ELF-1 (cell line): ENCODE data around the gene ENTPD1.

ENCODE experiments used
- DNase-seq: peaks from one replicate; pipeline ENCODE4 v3.0.0-alpha.2; 2016; ENCODE audit warnings: low read depth, low spot score

ENTPD1 gene

DNA sequence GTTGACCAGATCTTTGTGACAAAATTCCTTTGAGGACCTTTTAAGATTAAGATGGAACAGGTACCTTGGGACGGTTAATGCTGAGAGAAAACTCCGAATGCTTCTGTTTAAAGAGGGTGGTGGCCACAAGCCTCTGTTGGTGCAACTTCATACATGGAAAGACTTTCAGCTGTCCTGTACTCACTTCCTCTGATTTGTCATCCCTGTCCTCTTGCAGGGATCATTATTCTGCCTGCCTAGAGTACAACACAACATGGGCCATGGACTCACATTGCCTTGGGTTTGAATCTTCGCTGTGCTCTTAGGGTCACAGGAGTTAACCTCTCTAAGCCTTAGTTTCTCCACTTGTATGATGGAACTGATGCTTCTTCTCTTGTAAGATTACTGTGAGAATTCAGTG, 75.1 kb downstream of the ENTPD1 start:
- no peak for DNase-seq

GRCh38 chr10:95831515-95831914, 75.6 kb downstream of the ENTPD1 start:
- no peak for DNase-seq

- DNase-seq: no peak
Measured at GRCh38 chr10:95832216-95833041, 76.5 kb downstream of the ENTPD1 start.

DNA sequence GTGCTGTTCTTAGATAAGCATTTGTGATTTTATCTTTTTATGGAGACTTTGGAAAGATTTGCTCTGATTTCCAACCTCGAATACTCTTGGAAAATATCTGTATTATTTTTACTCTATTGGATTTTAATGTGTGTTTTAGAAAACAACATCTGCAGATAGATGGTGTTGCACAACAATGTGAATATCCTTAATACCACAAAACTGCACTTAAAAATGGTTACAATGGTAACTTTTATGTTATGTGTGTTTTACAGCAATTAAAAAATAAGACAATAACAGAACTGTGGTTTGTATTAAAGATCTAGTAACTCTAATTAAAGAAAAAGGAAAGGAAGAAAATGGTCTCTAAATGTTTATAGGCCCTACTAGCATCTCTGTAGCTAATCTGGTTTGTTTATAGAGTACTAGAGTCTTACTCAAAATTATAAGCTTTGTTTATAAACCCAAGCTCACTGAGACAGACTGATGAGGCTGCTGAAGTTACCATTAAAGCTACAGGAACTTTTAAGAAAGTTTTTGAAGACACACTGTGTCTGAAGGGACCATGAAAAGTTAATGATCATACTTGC, 77.2 kb downstream of the ENTPD1 start:
- no peak for DNase-seq

DNA sequence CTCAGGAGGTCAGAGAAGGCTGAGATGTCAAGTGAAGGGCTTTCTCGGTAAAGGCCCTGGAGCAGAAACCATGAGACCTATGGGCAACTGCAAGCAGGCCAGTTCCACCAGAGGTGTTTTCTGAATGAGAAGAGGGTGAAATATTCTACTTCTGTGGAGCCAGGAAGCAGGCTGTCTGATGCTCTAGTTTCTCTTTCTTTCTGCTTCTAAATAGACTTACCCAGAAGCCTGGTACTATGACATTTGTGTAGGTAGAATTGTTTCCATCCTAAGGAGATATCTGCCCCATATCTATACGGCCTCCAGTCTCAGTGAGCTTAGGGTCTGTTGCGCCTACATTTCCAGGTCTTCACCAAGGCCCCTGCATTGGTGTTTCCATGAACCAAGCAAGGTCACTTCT, 78.4 kb downstream of the ENTPD1 start:
- no peak for DNase-seq

GRCh38 chr10:95835149-95835860, 79.3 kb downstream of the ENTPD1 start:
- DNase-seq: no peak

GRCh38 chr10:95835911-95836310, 79.9 kb downstream of the ENTPD1 start:
- no peak for DNase-seq

- DNase-seq: no peak
Measured at GRCh38 chr10:95836610-95837355, 80.8 kb downstream of the ENTPD1 start.

GRCh38 chr10:95837356-95837776, 81.4 kb downstream of the ENTPD1 start:
- peak; percentile 4 for DNase-seq

GRCh38 chr10:95837783-95838182, 81.8 kb downstream of the ENTPD1 start:
- DNase-seq: no peak

DNA sequence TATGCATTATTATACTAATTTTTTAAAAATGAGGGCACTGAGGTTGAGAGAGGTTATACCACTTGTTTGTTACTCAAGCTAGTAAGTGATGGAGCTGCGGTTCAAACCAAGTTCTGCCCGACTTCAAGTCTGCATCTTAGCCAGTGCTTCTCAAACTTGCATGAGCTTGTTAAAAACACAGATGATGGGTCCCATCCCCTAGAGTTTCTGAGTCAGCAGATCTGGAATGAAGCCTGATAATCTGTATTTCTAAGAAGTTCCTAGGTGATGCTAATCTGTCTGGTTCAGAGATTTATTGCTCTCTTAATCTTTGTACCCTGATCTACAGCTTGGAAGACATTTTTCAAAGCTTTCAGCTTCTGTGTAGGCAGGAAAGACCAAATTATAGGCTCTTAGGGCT, 84.2 kb downstream of the ENTPD1 start:
- DNase-seq: no peak

DNA sequence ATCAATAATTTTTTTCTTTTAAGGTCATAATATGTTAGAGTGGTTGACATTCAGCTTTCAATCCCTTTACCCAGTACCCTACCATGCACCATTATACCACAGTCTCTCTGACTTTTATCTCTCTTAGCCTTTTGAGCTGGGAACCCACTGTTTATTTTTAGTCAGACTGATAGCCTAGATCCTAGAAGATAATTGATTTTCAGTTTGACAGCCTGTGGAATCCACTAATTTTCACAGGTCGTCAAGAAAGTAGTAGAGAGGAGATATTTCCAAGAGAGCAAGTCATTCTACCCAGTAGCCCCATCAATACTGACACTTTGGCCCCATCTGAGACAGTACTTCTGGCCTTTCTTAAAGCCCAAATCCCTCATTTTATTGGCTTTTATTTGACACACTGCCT, 84.7 kb downstream of the ENTPD1 start:
- no peak for DNase-seq

DNA sequence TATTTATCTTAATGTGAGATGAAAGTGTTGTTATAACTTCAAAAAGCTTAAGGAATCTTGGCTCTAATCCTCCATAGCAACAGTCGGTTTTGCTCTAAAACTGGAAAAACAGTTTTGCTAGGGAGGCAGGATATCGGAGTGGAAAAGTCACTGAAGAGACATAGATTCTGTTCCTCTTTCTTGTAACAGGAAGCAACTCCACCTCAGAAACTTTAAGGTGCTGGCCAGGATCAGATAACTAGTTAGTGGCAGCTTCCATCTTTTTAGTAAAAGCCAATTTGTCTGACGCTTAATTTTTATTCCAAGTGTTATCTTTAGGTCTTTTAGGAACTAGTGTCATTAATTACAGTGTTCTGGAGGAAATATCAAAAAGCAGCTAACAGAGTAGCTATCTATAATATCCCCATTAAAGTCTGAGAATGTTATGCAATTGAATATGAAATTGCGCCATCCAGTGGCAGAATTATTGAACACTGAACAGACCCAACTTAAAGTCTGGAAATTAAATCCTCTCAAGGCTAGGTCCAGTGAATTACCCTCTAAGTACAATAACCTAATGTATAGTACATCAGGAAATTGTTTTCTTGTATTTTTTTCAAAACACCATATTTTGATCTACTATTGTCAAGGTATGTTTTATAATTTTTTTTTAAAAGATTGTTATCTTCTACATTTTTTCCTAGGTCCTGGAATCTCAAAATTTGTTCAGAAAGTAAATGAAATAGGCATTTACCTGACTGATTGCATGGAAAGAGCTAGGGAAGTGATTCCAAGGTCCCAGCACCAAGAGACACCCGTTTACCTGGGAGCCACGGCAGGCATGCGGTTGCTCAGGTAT, 85.9 kb downstream of the ENTPD1 start:
- peak; percentile 4 for DNase-seq

DNA sequence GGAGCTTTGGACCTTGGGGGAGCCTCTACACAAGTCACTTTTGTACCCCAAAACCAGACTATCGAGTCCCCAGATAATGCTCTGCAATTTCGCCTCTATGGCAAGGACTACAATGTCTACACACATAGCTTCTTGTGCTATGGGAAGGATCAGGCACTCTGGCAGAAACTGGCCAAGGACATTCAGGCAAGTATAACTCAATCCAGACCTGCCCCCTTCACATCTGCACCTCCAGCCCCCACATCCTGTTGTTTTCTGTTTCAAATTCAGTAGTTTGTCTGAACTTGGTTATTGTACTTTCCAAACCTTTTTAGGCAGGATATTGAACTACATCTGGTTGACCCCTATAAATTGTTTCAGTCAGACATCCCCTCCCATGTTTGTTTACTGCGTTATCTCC, 89.4 kb downstream of the ENTPD1 start:
- no peak for DNase-seq

DNA sequence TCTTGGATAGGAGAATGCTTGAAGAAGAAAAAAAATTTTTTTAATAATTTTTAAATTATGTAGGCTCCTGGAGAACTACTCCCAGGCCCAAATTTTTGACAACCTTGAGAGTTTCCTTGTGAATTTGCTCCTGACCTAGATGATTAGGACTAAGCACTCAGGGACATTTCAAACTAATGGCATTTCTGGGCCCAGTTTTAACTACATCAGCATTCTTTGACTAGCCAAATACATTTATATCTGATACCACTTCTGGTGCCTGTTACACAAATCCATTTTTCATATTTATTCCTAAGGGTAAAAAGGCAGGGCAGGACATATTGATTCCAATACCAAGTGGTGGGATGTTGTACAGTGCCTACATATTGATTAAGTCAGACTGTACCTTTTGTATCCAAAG, 91.0 kb downstream of the ENTPD1 start:
- DNase-seq: no peak

- DNase-seq: no peak
Measured at GRCh38 chr10:95848841-95849240, 92.9 kb downstream of the ENTPD1 start.

GRCh38 chr10:95850791-95851190, 94.8 kb downstream of the ENTPD1 start:
- DNase-seq: no peak

DNA sequence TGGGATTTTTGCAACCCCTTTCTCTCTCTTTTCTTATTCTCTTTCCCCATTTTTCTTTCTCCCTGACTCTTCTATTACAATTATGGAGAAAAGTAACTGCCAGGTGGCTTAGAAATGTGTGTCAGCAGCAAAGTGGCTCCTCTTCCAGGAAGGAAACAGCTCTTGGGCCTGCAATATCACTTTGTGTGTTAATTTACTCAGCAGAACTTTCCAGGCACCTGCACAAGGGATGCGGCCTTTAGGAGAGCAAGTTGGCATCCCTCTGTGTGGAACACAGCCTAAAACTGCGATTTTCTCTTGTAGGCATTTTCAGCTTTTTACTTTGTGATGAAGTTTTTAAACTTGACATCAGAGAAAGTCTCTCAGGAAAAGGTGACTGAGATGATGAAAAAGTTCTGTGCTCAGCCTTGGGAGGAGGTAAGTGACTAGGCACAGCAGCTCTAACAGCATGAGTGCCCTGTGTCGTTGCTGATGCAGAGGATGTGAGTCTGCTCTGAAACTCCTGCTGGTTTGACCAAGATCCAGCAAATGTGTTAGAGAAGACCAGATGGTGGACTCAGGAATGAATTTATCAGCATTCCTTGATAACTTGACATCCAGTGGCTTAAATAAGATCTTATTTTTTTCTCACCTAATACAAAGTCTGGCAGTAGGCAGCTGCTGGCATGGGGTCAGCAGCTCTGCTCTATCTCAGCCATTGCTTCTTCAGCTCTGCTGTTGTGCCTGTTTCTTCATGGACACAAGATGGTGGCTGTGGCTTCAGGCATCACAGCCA, 104.4 kb downstream of the ENTPD1 start:
- no peak for DNase-seq

DNA sequence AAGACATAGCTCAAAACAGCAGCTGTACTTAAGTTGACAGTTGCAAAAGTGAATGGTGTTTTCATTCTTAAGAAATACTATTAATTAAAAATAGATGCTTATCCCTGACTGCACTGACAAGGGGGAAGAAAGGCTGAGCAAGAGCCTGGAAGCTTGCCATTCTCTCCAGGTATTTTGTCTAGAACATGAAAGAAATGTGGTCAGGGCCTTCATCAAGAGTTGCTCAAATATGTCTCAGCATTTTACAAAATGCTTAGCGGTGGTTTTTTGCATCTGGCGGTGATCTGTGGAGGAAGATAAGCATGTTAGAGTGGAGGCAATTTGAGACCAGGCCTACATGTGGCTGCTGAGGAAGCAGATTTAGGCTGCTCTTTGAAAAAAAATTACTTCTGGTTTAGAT, 105.4 kb downstream of the ENTPD1 start:
- DNase-seq: no peak
